Activated B cell treated with CpG ODN at 0.5 μM for 24 hours (primary cell): ENCODE measurements around the gene AHSA1. TPM values are rescaled to one million over a fixed set of nuclear protein-coding genes. Genes with fewer than 3 reads are reported as not detected.

ENCODE experiments used
- ATAC-seq: fragments of 200-7000 bp; cut with Tn5 transposase; one replicate; pipeline ENCODE4 v1.10.0; 2021; ENCODE audit warnings: low read depth, mild to moderate bottlenecking, moderate library complexity
- CTCF ChIA-PET: fragments of 350-600 bp; sonication (Branson Sonifier 250); formaldehyde crosslinking; loops from one replicate; lab custom pipeline; 2021; ENCODE audit warnings: antibody characterized with exemption; lab: Charles Lee
- POLR2A ChIA-PET: fragments of 350-600 bp; sonication (Branson Sonifier 250); formaldehyde crosslinking; loops from one replicate; lab custom pipeline; 2021; ENCODE audit warnings: antibody characterized with exemption; lab: Charles Lee
- DNase-seq: peaks from one replicate; pipeline ENCODE4 v3.0.0; 2022
- H3K27ac Mint-ChIP-seq: one replicate; pipeline ENCODE4 v1.8.0; 2020; ENCODE audit warnings: mixed read lengths
- H3K27me3 Mint-ChIP-seq: one replicate; pipeline ENCODE4 v1.8.0; 2021; ENCODE audit warnings: mixed read lengths
- H3K36me3 Mint-ChIP-seq: one replicate; pipeline ENCODE4 v1.8.0; 2021; ENCODE audit warnings: low read depth, mixed read lengths
- H3K4me1 Mint-ChIP-seq: one replicate; pipeline ENCODE4 v1.8.0; 2021; ENCODE audit warnings: mixed read lengths
- H3K4me3 Mint-ChIP-seq: one replicate; pipeline ENCODE4 v1.8.0; 2020; ENCODE audit warnings: mild to moderate bottlenecking, mixed read lengths
- H3K9me3 Mint-ChIP-seq: one replicate; pipeline ENCODE4 v1.8.0; 2020; ENCODE audit warnings: mixed read lengths
- intact Hi-C: fragments of 100-400 bp; cut with micrococcal nuclease; formaldehyde crosslinking; loops from one replicate; pipeline ENCODE4 v1.15.1; 2024
- total RNA-seq: library from RNA; stranded (reverse); gene quantifications from 2 replicates; pipeline ENCODE4 v1.2.3, GENCODE V29; 2022
- TF ChIP-seq, protein P1 (sequence below): fragments of 200-600 bp; IDR thresholded peaks from one replicate; pipeline ENCODE4 v1.8.0; 2022; ENCODE audit warnings: antibody characterized with exemption, mild to moderate bottlenecking

The AHSA1 gene
- total RNA-seq, 1 donor from 2014 or later: 169 TPM

- H3K27ac Mint-ChIP-seq: no peak overlapping the region
- H3K27me3 Mint-ChIP-seq: no peaks in the 10 kb centered on the region
- ATAC-seq: no peak
- CTCF ChIA-PET: no interaction called here
- TF ChIP-seq, protein P1, sequence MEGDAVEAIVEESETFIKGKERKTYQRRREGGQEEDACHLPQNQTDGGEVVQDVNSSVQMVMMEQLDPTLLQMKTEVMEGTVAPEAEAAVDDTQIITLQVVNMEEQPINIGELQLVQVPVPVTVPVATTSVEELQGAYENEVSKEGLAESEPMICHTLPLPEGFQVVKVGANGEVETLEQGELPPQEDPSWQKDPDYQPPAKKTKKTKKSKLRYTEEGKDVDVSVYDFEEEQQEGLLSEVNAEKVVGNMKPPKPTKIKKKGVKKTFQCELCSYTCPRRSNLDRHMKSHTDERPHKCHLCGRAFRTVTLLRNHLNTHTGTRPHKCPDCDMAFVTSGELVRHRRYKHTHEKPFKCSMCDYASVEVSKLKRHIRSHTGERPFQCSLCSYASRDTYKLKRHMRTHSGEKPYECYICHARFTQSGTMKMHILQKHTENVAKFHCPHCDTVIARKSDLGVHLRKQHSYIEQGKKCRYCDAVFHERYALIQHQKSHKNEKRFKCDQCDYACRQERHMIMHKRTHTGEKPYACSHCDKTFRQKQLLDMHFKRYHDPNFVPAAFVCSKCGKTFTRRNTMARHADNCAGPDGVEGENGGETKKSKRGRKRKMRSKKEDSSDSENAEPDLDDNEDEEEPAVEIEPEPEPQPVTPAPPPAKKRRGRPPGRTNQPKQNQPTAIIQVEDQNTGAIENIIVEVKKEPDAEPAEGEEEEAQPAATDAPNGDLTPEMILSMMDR: no peak
- POLR2A ChIA-PET: no interaction called here
- DNase-seq: no peak
- H3K4me3 Mint-ChIP-seq: no peak overlapping the region
- H3K4me1 Mint-ChIP-seq: no peaks in the 10 kb centered on the region
- intact Hi-C loops: no loop called here
- H3K36me3 Mint-ChIP-seq: peaks cover 56% of the 10 kb centered on the region
- H3K9me3 Mint-ChIP-seq: peaks cover 4% of the 10 kb centered on the region
Observed at GRCh38 chr14:77507762-77508161, 49.9 kb downstream of the AHSA1 start.

DNA sequence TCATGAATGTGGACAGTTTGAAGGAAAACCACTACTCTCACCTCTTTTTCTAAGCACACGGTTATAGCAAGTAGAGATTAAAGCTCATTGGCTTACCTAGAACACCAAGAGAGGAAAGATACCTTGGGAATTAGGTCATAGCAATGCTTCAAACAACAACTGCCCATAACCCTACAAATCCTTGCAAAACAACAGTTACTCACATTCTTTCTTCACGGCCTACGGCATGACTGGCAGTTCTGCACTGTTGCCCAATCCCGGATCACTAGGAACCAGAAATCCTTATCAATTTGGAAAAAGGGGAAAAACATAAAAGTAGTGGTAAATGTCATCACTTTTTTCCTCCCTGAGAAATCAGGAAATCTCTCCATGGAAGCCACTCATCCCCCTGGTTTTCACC lies 50.4 kb downstream of the AHSA1 start:
- no peak for ATAC-seq
- Mint-ChIP-seq H3K4me1 (no peaks in the 10 kb centered on the region), H3K27me3 (no peaks in the 10 kb centered on the region), H3K36me3 (peaks cover 57% of the 10 kb centered on the region), H3K9me3 (peaks cover 2% of the 10 kb centered on the region), H3K27ac (no peak overlapping the region), H3K4me3 (no peak overlapping the region)
- ChIA-PET CTCF (no interaction called here), POLR2A (no interaction called here)
- intact Hi-C loops: no loop called here
- DNase-seq: no peak
- TF ChIP-seq, protein P1: no peak

- TF ChIP-seq, protein P1: no peak
- POLR2A ChIA-PET: no interaction called here
- Mint-ChIP-seq H3K9me3 (no peaks in the 10 kb centered on the region), H3K4me1 (no peaks in the 10 kb centered on the region), H3K36me3 (peaks cover 60% of the 10 kb centered on the region), H3K4me3 (no peak overlapping the region), H3K27ac (no peak overlapping the region), H3K27me3 (no peaks in the 10 kb centered on the region)
- no peak for ATAC-seq
- intact Hi-C loops: no loop called here
- no peak for DNase-seq
- CTCF ChIA-PET: no interaction called here
Observed at GRCh38 chr14:77508876-77509275, 51.0 kb downstream of the AHSA1 start.

DNA sequence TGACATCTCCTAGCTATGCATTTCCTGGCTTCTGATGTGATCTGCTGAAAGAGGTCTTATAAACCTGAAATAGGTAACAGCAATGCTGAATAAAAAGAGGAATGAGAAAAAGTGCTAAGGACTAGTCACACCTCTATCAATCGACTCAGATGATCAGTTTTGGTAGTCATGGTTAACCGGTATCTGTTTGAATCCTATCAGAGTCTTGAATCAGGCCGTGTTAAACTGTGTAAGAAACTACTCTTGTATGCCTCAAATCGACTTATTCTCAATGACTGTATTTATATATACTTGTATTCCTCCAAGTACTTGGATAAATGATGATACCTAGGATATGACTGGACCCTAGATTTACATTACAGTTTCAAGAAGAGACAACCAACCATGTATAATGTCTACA lies 51.5 kb downstream of the AHSA1 start:
- H3K4me1 Mint-ChIP-seq: no peaks in the 10 kb centered on the region
- CTCF ChIA-PET: no interaction called here
- H3K9me3 Mint-ChIP-seq: no peaks in the 10 kb centered on the region
- no peak overlapping the region for H3K27ac Mint-ChIP-seq
- no peak for DNase-seq
- POLR2A ChIA-PET: no interaction called here
- intact Hi-C loops: no loop called here
- no peaks in the 10 kb centered on the region for H3K27me3 Mint-ChIP-seq
- TF ChIP-seq, protein P1: no peak
- H3K4me3 Mint-ChIP-seq: no peak overlapping the region
- H3K36me3 Mint-ChIP-seq: peaks cover 63% of the 10 kb centered on the region
- ATAC-seq: no peak

DNA sequence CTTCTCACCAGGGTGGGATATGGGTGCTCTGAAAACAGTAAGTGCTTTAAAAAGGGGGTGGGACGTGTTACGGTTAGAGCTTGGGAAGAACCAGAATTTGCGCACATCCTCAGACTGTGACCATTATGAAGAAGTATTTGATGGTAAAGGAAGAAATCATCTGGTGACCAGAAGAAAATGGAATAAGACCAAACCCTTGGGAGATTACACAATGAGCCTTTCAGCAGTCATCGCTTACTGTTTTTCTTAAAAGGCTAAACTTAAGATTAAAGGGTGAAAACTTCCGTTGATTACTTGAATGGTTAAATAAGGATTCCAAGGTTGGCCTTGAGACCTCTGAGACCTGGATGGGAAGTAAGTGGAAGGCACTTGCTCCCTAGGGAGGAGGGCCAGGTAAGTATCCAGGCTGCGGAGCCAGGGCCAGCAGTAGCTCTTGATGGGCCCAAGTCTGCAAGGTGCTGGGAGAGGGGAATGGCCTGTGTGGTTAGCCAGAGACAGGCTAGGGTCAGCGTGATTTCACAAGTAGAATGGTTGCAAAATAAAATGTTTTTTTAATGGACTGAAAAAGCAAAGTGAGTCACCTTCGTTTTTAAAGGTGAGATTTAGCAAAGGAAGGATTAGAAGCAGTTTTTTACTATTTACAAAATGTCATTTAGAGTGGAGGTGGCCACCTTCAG lies 53.7 kb downstream of the AHSA1 start:
- Mint-ChIP-seq H3K27me3 (no peaks in the 10 kb centered on the region), H3K36me3 (peaks cover 76% of the 10 kb centered on the region), H3K27ac (no peak overlapping the region), H3K9me3 (no peaks in the 10 kb centered on the region), H3K4me3 (no peak overlapping the region), H3K4me1 (no peaks in the 10 kb centered on the region)
- ChIA-PET POLR2A (no interaction called here), CTCF (no interaction called here)
- TF ChIP-seq, protein P1: no peak
- intact Hi-C loops: no loop called here
- no peak for ATAC-seq
- DNase-seq: no peak
